HG03097 (cell line): ENCODE data around the gene SH3BP2.

Experiments used
- ATAC-seq: cut with Tn5 transposase; IDR thresholded peaks from one replicate; pipeline ENCODE4 v1.9.1; 2021; ENCODE audit not compliant: unreplicated experiment, low FRiP score

The SH3BP2 gene

DNA sequence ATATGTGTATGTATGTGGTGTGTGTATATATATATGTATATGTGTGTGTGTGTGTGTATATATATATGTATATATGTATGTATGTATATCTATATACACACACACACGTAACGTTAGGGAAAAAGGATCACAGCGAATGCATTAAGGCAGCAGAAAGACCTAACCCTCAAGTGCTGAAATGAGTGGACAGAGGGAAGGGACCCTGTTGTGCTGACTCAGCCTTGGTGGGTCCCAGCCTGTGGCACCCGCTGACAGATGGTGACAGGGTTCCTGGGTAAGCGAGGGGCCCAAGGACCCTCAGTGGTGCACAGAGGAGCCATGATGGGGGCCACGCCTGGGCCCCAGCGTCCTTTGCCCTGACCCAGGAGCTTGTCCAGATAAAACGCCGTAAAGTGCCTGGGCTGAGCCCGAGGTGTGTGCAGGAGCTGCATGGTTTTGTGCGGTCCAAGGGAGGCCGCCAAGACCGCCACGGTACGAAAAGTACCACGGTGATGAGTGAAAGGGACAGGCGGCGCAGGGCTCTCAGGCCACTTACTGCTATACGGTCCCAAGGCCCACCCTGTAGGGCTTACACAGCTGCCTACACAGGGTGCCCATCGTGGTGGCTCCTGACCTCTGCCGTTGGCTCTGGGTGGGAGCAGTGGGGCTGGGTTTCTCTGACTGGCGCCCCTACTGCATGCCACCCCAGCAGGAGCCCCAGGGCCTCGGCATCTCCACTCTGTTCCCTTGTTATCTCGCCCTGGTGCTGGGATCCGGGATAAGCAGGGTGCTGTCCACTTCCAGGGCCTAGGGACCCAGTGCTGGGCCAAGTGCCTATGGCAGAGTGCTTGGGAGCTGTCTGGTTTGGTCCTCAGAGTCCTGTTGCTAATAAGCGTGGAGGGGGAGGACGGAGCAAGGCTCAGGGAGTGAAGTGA, 10.0 kb downstream of the SH3BP2 start:
- no peak for ATAC-seq

DNA sequence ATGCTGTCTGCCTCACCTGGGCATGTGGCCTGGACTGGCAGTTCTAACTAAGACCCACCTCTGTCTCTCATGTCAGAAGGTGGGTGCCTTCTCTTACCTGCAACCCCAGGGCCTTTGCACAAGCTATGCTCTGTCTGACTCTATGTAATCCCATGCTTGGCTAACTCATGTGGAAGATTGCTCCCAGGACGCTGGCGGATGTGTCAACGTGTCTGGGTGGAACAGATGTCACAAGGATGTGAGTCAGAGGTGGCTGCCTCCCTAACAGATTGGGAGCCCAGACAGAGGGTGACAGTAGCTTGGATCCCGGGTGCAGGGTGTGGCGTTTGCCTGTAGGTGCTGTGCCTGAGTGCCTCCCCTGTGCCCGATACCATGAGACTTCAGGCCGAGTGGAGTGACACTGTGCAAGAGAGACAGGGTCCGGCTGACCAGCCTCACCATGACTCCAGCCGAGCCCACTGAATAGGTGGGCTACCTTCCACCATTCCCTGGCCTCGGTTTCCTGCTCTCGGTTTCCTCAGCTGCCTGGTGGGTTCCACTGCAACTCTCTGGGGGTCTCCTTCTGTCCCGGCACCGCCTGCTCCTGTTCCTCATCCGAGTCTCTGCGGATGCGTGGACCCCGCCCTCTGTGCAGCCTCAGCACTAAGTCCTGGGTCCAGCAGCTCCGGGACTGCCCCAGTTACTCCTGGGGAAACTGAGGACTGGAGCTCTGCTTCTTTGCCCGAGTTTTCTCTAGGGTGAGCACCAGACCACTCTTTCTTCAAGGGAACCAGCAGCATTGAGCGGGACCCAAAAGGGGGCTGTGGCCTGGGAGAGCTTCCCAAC, 11.0 kb downstream of the SH3BP2 start:
- ATAC-seq, result no peak

DNA sequence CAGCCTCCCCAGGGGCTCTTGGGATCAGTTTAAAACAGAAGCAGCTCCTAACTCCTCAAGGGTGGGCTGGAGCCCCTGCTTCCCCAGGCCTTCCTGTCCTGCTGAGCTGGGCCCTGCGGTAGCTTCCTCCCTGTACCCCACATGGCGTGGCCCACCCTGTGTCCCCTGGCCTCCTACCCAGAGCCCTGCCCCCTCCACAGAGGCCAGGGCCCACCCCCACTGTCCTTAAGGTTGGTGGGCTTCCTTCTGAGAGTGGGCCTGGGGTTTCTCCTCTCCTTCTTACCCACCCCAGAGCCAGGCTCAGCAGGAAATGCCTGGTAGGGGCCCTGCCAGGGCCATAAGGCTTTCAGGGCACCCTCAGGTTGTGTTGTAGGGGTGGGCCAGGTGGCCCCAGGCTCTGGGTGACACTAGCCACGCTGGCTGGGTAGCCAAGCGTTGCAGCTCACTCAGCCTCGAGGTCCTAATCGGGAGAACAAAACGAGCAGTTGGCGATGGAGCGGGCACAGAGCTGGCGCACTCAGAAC, 11.6 kb downstream of the SH3BP2 start:
- ATAC-seq, result no peak

DNA sequence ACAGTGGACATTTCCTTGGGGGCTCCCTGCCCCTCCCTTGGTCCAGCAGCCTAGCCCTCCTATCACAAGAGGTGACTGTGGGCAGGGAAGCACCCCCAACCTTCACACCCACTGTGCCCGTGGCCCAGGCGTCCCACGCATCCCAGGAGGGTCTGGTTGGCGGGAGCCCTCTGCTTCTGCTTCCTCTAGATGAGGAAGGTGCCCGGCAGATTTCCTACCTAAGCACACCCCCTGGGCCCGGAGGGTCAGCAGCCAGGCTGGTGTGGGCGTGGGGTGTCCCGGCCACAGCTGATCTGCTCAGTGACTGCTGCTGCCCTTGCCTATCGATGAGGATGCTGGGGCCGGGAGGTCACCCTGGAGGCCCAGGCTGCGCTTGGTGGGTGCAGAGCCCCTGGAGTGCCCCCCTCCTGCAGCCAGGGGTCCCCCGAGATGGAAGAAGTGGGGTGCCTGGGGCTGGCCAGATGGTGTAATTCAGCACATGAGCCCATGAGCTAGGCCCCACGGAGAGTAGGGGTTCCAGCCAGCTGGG, 12.2 kb downstream of the SH3BP2 start:
- no peak for ATAC-seq

DNA sequence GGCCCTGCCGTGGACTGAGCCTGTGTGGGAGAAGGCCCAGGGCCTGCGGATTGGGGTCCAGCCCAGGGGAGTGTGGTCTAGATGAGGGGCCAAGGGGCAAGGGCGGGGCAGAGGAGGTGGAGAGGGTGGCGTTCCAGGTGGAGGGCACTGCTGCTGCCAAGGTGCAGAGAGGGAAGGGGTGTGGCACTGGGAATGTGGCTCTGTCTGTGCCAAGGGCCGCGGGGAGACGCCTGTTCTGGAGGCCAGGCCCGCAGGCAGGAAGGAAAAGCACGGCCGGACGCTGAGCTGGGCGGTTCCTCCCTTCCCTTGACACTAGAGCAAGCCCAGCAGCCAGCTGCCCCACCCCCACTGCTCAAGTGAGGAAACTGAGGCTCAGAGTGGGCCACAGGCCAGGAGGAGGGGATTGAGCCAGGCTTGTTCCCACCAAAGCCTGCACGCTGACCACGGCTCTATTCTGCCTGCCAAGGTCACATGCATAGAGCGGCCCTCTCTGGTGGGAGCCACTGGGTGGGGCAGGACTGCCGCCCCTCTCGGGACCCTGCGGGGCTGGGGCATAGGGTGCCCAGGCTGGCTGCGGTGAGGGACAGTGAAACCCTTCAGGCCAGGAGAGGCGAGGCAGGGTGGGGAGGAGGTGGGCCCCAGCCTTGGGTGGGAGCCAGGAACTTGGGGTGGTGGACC, 13.0 kb downstream of the SH3BP2 start:
- ATAC-seq, result no peak

DNA sequence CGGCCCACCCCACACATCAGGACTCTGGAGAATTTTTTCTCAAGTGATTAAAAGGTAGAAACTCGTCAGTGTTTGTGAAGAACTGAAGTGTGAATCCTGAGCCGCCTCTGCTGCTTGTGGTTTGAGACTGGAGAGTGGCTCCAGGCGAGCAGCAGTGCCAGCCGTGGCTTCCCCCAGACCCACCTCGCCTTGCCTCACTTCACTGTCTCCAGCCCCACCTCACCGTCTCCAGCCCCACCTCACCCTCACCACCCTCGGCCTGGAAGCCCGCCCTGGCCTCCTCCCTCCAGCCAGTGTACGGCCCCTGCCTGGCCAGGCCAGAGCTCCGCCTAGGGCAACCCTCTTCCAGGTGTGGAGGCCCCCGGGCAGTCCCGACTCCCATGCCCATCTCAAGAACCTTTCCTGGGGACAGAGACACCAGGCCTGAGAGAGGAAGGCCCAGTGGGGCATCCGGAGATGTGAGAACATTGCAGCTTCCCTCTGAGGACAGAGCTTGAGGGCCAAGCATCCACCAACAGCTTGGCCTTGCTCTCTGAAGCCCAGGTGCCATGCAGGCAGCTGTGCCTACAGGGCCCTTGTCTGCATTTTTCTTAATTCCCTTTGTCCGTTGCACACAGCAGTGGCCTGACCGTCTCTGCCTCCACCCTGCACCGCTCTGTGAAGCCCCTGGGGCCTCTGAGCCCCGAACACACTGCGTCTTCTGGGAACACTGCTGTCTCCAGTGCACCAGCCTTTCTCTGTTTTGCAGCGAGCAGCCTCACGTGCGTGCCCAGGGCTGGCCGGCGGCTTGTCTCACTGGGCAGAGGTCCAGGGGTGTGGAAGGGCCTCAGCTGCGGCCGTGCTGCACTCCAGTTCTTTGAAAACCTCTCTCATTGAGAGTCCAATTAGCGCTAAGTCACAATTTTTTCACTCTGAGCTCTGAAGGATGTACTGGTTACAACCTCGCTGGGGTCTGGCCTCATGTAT, 13.8 kb downstream of the SH3BP2 start:
- no peak for ATAC-seq

DNA sequence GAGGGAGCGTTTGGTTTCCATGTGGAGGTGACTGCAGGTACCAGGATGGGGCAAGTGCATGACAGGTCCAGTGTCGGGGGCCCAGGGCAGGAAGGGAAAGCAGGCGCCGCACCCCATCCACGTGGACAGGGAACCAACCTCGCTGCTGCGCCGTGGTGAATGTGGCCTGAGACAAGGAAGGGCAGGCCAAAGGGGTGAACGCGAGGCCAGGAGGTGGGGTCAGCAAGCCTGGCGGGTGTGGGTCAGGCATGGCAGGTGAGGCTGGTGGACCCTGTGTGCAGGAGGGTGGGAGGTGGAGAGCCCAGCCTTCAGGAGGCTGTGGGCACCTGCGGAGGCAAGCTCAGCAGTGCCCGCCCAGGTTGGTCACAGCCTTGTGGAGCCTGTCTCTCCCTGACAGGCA, 14.7 kb downstream of the SH3BP2 start:
- no peak for ATAC-seq

DNA sequence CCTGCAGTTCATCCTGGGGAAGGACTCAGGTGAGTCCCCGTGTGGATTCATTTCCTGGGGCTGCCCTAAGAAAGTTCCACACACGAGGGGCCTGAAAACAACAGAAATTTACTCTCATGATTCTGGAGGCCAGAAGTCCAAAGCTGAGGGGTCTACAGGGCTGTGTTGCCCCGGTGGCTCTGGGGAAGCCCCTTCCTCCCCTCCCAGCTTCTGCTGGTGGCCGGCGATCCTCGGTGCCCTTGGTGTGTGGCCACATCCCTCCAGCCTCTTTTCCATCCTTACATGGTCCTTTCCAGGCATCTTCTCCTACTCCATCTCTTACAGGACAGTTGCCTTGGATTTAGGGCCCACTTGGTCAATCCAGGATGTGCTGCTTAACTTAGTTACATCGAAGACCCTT, 15.1 kb downstream of the SH3BP2 start:
- ATAC-seq, result no peak

DNA sequence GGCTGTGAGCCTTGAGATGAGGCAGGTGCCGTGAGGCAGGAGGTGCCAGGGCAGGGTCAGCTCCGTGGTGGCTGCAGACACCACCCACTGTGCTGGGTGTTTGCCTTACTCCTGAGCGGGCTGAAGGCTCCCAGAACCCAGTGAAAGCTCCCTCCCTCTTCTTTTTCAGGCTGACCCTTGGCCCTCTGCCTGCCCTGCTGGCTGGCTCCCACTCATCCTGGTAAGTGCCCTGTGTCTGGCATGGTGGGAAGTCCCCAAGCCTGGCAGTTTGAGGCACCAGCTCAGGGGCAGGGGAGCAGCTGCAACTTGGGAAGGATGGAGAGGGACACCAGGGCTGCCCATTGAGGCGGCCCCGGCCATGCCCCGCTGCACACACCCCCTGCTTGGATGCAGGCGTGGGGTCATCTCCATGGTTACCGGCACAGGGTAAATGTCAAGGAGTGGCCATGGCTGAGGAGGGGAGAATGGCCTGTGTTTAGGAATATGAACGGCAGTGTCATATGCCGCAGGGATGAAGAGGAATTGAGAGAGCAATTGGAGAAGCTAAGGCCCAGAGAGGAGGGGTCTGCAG, 16.8 kb downstream of the SH3BP2 start:
- no peak for ATAC-seq

DNA sequence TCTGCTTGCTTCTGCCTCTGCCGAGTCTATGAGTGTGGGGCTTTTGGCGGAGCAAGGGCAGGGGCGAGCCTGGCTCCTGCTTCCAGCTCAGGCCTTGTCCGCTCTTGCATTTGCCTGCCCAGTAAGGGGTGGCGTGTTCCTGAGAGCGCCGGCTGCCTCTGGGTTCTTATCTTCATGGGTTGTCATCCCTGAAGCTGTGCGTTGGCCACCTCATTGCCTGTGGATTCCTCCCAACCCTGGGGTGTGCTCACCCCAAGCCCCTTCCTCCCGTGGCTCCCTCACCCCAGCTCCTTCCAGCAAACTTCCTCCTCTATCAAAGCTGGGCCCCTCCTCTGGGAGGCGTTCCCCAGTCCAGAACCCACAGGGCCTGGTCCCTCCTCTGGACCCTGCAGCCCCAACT, 17.5 kb downstream of the SH3BP2 start:
- no peak for ATAC-seq

DNA sequence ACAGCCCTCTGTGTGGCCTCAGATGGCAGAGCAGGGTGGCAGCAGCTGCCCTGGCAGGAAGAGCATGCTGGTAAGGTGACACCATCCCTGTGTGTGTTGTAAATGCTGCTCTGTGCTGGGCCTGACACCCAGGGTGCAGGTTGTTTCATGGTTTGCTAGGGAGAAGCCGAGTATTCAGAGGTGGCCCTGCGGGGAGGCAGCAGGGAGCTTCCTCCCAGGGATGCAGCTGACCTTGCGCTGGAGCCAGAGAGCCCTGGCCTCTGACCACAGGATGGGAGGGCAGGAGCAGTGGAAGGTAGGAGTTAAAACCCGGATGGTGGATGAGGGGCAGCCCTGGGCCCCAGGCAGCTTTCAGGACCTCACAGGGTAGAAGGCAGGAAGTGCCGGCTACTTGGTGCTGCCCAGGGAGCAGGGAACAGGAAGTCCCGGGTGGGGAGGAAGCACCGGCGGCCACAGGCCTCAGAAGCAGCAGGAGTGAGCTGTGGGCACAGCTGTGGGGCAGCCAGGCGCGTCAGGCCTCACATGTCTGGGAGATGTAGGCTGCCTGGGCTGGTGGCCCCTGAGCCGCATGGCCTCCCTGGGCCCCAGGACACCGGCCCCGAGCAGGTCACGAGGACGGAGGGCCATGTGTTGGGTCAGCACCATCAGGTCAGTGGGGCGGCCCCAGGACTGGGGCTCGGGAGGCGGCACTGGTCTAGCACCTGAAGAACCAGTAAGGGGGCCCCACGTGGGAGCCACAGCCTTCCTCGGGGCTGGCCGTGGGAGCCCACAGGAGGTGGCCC, 19.1 kb downstream of the SH3BP2 start:
- ATAC-seq, result peak; percentile 67

DNA sequence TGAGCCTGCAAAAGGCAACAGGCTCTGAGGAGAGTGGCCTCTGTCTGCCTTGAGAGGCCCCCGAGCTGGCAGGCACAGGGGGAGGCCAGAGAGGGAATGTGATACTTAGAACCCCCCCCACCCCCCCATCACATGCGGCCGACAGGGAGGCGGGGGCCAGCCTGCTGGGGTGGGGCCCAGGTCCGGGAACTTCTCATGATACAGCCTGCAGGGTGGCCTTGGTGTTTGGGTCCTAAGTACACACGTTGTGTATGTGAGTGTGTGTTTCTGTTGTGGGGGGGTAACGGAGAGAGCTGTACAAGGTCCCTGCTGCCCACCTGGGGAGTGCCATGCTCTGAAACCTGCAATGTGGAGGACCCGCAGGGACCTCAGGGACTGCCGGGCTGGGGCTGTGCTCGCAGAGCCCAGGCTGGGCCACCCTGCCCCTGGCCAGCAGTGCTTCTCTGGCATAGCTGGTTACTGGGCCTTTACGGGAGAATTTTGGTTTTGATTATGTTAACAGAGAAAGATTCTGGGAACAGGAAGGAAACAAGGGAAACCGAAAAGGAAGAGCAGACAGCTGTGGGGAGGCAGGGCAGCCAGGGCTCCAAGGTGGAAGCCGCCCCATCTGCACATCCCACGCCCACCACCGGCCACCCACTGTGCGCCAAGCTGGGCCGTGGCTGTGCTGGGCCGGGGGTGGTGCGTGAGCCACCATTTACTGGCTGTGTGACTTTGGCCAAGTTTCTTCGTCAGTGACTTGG, 19.9 kb downstream of the SH3BP2 start:
- no peak for ATAC-seq

DNA sequence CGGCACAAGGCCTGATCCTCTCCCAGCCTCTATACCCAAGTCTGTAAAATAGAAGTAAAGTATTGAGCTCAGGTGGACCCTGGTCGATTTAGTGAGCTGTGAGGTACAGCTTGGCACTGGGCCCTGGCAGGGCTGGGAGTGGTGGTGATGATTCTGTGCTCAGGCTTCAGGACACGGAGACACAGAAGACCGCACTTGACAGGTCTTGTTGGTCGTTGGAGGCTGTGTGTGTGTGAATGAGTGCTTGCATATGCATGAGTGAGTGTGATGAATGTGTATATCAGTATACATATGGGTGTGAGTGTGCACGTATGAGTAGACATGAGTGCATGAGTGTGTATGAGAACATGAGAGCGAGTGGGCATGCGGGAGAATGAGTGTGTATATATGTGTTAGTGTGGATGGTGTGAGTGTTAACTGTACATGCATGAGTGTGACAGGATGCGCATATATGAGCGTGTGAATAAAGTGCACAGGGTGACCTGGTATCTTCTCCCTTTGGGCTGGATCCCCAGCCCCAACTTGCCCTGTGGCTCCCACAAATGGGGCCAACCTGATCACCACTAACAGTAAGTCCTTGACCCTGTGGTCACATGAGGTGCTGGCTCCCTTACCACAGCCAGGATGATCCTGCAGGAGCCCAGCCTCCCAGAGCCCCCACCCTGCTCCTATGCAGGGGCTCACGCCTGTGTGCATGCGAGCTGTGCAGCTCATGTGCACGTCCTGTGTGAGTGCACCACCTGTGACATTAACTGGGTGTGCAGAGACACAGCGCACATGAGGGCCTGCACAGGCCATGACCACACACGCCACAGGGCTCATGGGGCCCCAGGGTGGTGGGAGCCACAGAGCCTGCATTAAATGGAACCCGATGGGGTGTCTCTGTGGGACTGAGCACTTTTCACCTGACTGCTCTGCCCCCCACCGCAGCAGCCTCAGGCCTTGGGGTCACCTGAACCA, 20.8 kb downstream of the SH3BP2 start:
- ATAC-seq, result no peak

DNA sequence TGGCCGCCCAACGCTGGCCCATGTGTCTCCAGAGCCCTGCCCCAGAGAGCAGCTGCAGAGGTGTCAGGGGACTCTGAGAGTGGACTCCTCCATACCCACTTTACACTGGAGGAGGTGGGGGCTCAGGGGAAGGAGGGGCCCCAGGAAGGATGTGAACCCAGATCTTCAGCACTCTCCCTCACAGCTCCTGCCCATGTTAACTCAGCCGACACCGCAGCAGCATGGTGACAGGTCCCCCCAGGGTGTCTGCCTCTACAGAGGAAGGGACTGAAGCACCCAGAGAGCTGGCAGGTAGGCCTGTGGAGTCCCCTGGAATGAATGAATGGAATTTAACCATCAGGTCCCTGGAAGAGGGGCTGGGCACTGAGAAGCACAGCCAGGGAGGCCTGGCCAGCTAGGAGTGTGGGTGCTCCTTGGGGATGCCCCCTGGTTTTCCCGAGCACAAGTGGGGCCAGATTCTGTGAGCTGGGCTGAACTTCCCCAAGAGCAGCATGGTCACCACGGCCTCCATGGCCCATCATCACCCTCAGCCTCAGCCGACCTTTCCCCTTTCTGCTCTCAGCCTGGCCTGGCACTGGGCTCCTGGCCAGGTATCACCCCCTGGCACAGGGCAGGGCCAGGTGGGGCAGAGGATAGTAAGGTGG, 21.9 kb downstream of the SH3BP2 start:
- ATAC-seq, result no peak

DNA sequence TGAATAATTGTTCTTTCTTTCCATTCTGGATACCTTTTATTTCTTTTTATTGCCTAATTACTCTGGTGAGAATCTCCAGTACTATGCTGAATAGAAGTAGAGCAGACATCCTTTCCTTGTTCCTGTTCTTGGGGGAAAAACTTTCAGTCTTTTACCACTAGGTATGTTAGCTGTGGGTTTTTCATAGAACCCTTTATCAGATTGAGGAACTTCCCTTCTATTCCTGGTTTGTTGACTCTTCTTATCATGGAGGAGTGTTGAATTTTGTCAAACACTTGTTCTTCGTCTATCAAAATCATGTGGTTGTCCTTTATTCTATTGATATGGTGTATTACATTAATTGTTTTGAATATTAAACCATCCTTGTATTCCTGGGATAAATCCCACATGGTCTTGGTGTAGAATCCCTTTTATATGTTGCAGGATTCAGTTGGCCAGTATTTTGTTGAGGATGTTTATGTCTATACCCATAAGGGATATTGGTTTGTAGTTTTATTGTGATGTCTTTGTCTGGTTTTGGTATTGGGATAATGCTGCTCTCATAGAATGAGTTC, 23.6 kb downstream of the SH3BP2 start:
- no peak for ATAC-seq

DNA sequence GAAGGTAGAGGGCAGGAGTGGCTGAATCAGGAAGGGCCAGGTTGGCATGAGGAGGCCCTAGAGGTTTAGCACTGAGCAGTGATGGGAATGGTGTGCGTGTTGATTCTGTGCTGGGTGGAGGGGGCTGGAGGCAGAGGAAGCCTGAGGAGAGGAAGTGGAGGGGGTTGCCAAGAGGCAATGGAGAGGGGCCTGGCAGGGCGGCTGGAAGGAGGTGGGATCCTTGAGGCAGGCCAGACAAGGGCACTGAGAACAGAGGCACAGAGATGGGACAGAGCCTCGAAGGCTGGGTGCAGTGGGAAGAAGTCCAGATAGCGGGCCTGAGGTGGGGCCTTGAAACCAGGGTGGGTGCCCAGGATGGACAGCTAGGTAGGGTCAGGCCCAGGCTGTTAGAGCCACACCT, 24.3 kb downstream of the SH3BP2 start:
- ATAC-seq, result no peak
